Right ventricle myocardium superior (tissue), 1 donor: Measurements from ENCODE around the gene PLCD3. TPM values are rescaled to one million over a fixed set of nuclear protein-coding genes. Genes with fewer than 3 reads are reported as not detected.
A peak's percentile ranks its signal among the peaks of the same experiment; 100 is the strongest.

Experiments
- ATAC-seq: fragments of 200-7000 bp; cut with Tn5 transposase; one replicate; pipeline ENCODE4 v1.9.1; 2020; ENCODE audit warnings: mild to moderate bottlenecking; ENCODE audit not compliant: poor library complexity
- DNase-seq: peaks from one replicate; pipeline ENCODE4 v3.0.0-alpha.2; 2020
- intact Hi-C: fragments of 100-400 bp; cut with DNase I; formaldehyde crosslinking; loops from one replicate; pipeline ENCODE4 v1.11.2; 2022
- total RNA-seq: library from RNA; stranded (reverse); fragmentation: NEBNext Ultra II Directional; extraction: Animal tissue kit (Norgen Biotek cat#: 25700); gene quantifications from one replicate; pipeline ENCODE4 v1.2.1, GENCODE V29; 2021
- donor health status: DM: no; HTN: yes; CAD: no; lungs with severe emphysema.

Gene PLCD3
- total RNA-seq, 1 donor from 2014 or later, result 201 TPM

DNA sequence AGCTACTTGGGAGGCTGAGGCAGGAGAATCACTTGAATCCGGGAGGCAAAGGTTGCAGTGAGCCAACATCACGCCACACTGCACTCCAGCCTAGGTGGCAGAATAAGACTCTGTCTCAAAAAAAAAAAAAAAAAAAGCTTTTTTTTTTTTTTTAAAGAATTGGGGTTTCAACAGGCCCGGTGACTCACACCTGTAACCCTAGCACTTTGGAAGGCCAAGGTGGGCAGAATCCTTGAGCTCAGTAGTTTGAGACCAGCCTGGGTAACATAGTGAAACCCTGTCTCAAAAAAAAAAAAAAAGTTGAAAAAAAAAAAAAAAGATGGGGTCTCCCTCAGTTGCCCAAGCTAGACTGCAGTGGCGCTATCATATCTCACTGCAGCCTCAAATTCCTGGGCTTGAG is 22.7 kb upstream of the PLCD3 start:
- intact Hi-C loops, result no loop called here
- ATAC-seq (no peak), DNase-seq (peak; percentile 3)

- no peak for DNase-seq
- intact Hi-C loops, result no loop called here
- ATAC-seq, result no peak
Observed at GRCh38 chr17:45150911-45151809, 18.8 kb upstream of the PLCD3 start.

DNA sequence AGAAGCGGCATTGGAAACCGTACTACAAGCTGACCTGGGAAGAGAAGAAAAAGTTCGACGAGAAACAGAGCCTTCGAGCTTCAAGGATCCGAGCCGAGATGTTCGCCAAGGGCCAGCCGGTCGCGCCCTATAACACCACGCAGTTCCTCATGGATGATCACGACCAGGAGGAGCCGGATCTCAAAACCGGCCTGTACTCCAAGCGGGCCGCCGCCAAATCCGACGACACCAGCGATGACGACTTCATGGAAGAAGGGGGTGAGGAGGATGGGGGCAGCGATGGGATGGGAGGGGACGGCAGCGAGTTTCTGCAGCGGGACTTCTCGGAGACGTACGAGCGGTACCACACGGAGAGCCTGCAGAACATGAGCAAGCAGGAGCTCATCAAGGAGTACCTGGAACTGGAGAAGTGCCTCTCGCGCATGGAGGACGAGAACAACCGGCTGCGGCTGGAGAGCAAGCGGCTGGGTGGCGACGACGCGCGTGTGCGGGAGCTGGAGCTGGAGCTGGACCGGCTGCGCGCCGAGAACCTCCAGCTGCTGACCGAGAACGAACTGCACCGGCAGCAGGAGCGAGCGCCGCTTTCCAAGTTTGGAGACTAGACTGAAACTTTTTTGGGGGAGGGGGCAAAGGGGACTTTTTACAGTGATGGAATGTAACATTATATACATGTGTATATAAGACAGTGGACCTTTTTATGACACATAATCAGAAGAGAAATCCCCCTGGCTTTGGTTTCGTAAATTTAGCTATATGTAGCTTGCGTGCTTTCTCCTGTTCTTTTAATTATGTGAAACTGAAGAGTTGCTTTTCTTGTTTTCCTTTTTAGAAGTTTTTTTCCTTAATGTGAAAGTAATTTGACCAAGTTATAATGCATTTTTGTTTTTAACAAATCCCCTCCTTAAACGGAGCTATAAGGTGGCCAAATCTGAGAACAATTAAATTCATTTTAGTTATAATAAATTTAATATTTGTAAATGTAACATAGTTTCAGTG is 17.7 kb upstream of the PLCD3 start:
- ATAC-seq (peak; percentile 13), DNase-seq (peak; percentile 83)
- intact Hi-C loops, result no loop called here

GRCh38 chr17:45149037-45149668 is 16.8 kb upstream of the PLCD3 start:
- intact Hi-C loops, result no loop called here
- peak; percentile 63 for ATAC-seq
- peak; percentile 92 for DNase-seq

- DNase-seq (peak; percentile 100), ATAC-seq (peak; percentile 78)
- intact Hi-C loops, result loop anchor here (1.0 kb wide), 1 partner anchor 13 kb away; the partner anchor contains the start of gene HEXIM2
Observed at GRCh38 chr17:45148183-45149036, 16.1 kb upstream of the PLCD3 start, which contains the start of gene HEXIM1. TSS of gene HEXIM1 (plus strand) at chr17:45148475. CDS start at chr17:45149191, 716 bp downstream.

DNA sequence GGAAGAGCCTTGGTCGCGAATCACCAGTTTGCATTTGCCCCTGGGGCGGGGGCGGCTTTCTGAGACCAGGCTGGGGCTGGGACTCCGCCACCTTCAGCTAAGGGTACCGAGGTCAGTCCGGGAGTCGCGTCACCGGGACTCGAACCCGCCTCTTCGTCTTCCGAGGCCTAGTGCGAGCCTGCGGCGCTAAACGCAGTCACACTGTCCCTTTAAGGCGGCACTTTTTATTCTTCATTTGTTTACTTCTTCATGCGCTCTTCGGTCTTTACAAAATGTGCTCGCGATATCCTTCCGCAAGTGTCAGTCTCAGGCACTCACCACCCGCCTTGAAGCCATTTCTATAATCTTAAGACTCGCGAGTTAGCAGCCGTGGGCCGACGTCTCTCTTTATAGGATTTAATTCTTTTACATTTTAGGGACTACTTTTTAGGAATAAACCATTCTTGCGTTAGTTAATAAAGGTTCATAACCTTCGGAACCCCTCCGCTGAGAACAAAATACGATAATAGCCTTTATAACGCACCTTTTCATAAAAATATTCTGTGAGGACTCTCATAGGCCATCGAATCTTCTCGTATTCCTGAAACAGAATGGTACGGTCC is 15.4 kb upstream of the PLCD3 start:
- DNase-seq, result peak; percentile 89
- ATAC-seq, result peak; percentile 36
- intact Hi-C loops, result loop anchor here (1.0 kb wide), 1 partner anchor 14 kb away; the partner anchor contains the start of gene HEXIM2

GRCh38 chr17:45146890-45147580 is 14.7 kb upstream of the PLCD3 start:
- intact Hi-C loops, result no loop called here
- DNase-seq (peak; percentile 64), ATAC-seq (peak; percentile 4)

DNA sequence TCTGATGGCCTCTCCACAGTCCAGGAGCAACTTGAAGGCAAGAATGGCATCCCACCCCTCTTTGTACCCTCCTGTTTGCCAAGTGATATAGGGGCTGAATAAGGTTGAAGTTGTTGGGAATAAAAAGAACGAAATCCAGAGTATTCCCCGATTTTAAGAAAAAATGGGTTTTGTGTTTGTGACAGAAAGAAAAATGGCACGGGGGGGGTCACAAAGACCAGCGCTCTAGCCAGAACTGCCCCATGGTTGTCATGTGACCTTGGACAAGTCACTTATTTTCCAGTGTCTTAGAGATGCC is 14.2 kb upstream of the PLCD3 start:
- no peak for ATAC-seq
- intact Hi-C loops, result no loop called here
- no peak for DNase-seq

GRCh38 chr17:45146166-45146565 is 13.9 kb upstream of the PLCD3 start:
- peak; percentile 45 for DNase-seq
- no peak for ATAC-seq
- intact Hi-C loops, result no loop called here

DNA sequence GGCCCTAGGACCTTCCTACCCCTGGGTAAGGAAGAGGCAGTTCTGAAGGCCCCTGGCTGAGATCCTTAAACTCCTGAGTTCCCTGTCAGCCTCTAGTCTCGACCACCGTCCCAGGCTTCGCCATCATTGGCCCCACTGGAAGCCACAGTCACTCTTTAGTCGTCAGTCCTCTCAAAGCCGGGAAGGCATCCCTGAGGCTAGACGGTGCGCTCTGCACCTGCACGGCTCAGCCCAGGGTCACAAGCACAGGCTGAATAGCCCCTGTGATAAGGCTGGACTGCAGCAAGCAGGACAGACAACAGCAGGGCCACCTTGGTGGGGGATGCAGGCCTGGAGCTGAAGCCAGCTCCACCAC is 12.7 kb upstream of the PLCD3 start:
- intact Hi-C loops, result no loop called here
- no peak for ATAC-seq
- peak; percentile 42 for DNase-seq

DNA sequence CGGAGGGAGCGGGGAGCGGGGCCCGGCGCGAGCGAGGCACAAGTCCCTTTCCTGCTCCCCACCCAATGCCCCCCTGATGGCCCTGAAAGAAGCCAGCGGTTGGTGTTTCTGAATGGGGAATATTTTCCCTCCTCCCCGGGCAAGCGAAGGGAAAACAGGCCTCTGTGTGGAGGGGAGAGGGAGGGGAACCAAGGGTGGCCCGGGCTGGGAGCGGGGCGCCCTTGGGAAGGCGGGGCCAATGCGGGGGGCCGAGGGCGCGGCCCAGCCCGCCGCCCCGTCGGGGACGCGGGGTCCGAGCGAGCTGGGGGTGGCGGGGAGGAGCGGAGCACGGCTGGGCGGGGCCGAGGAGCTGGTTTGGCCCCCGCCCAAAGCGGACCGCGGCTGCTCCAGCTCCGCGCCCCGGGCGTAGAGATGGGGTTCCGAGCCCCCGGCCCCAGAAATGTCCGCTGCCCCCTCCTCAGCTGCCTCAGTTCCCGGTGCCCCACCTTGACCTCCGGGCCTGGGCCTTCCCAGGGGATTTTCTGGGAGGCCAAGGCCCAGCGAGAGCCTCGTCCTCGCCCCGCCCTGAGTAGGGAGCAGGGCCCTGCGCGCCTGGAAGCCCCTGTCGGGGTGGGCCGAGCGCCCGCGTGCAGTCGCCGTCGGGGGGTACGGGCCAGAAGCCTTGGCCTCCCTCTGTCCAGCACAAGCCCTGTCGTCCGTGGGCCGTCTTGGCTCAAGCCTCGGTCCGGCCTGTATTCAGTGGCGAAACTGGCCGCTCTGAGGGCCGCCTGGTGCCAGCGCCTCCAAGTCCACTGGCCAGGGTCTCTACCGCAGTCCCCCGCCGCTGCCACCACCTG is 12.1 kb upstream of the PLCD3 start:
- DNase-seq, result peak; percentile 81
- peak; percentile 16 for ATAC-seq
- intact Hi-C loops, result no loop called here

GRCh38 chr17:45143767-45144198 is 11.5 kb upstream of the PLCD3 start:
- intact Hi-C loops, result no loop called here
- peak; percentile 26 for ATAC-seq
- peak; percentile 95 for DNase-seq

DNA sequence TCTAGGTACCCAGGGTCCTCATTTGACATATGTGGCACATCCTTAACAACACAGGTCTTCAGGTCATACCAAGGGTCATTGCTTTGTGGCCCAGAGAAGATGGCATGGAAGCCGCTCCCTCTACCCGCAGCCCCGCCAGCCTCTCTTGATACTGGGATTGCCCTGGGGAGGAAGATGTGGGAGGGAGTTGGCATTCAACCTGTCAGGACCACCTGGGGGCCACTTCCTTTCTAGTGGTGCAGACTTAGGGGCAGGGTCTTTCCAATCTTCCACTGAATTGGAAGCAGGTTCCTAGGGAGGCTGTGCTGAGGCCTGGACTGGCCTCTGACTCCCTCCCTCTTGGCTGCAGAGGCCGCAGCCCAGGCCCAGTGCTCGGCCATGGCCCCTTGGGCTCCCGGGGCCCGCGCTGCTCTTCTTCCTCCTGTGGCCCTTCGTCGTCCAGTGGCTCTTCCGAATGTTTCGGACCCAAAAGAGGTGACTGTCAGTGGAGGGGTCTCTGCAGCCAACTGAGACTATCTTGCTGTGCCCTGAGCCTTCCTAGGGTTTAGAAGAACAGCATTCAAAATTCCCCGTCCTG is 10.9 kb upstream of the PLCD3 start:
- intact Hi-C loops, result no loop called here
- DNase-seq (peak; percentile 41), ATAC-seq (no peak)

DNA sequence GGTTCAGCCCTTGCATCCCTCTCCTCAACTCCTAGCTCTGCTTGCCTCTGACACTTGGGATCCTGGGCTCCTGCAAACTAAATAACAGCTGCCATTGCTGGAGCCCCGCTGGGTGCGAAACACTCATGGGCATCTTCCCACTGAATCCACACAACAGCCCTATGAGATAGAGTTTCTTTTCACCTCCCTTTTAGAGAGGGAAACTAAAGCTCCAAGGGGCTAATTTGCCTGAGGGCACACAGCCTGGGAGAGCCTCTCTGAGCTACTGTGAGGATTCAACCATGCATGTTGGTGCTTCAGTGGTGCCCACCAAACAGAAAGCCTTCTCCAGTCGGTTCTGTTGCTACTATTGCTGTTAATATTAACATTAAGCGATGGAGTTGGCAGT is 7.2 kb upstream of the PLCD3 start:
- DNase-seq (no peak), ATAC-seq (no peak)
- intact Hi-C loops, result no loop called here

DNA sequence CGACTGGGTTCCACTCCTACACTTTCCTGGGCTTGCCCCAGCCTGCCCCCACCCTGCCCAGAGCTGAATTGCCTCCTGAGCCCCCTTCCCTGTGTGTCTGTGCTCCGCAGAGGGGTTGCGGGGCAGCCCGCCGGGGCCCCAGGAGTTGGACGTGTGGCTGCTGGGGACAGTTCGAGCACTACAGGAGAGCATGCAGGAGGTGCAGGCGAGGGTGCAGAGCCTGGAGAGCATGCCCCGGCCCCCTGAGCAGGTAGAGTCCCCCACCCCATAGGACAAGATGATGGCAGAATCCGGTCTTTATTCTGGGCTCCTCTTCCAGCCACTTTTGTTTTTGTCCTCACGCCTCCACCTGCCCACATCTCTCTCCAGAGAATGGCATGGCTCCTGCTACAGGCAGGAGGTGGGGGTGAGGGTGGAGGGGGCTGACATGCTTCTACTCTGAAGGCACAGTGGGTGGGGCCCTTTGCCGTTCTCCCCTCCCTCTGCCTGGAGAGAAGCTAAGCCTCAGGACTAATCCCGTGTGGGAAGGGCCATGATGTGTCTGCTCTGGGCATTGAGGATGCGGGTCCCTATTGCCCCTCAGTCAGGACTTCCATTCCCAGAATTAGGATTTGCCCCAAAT is 6.7 kb upstream of the PLCD3 start:
- DNase-seq, result peak; percentile 20
- intact Hi-C loops, result no loop called here

More for the DNA sequence above, 6.7 kb upstream of the PLCD3 start:
- ATAC-seq, result no peak
